Kidney (tissue), 14 donors: Measurements from ENCODE around the gene PRKCD. TPM values are rescaled to one million over a fixed set of nuclear protein-coding genes. Genes with fewer than 3 reads are reported as not detected.
A peak's percentile ranks its signal among the peaks of the same experiment; 100 is the strongest.

ENCODE experiments used
- DNase-seq, 5 donors: peaks; one replicate each; pipeline ENCODE4 v3.0.0-alpha.2; 2013 to 2020
- FAIRE-seq: peaks from 2 replicates; lab custom pipeline; 2012; peaks lifted over from hg19 to GRCh38; lab: Jason Lieb, UNC
- H3K27ac ChIP-seq, 2 donors: one replicate each; pipeline ENCODE4 v1.7.0; 2013; ENCODE audit warnings: low read depth in 2 of 2, low read length in 2 of 2, inconsistent platforms in 1 of 2
- H3K27me3 ChIP-seq: one replicate; pipeline ENCODE4 v1.7.1; 2013; ENCODE audit warnings: low read length, inconsistent platforms; ENCODE audit not compliant: control insufficient read depth, insufficient read depth
- H3K36me3 ChIP-seq, 3 donors: one replicate each; pipeline versions ENCODE4 v1.7.0 to v1.7.1; 2013; ENCODE audit warnings: low read length in 3 of 3, control low read depth in 1 of 3, inconsistent platforms in 1 of 3; ENCODE audit not compliant: insufficient read depth in 3 of 3, control insufficient read depth in 2 of 3
- H3K4me1 ChIP-seq, 3 donors: one replicate each; pipeline versions ENCODE4 v1.7.0 to v1.7.1; 2013; ENCODE audit warnings: low read length in 3 of 3, inconsistent platforms in 1 of 3, low read depth in 1 of 3; ENCODE audit not compliant: control insufficient read depth in 2 of 3, insufficient read depth in 2 of 3
- H3K4me3 ChIP-seq, 3 donors: one replicate each; pipeline versions ENCODE4 v1.7.0 to v1.8.1; 2013; ENCODE audit warnings: low read length in 3 of 3, control low read depth in 1 of 3, inconsistent platforms in 1 of 3
- H3K9ac ChIP-seq, 3 donors: one replicate each; pipeline versions ENCODE4 v1.7.0 to v1.7.1; 2013; ENCODE audit warnings: low read length in 3 of 3, control low read depth in 1 of 3, inconsistent platforms in 1 of 3
- H3K9me3 ChIP-seq, 3 donors: one replicate each; pipeline versions ENCODE4 v1.7.0 to v1.7.1; 2013; ENCODE audit warnings: low read length in 3 of 3, control low read depth in 1 of 3, inconsistent platforms in 1 of 3; ENCODE audit not compliant: control insufficient read depth in 2 of 3, insufficient read depth in 1 of 3
- intact Hi-C: fragments of 100-400 bp; cut with DNase I; formaldehyde crosslinking; loops from one replicate; pipeline ENCODE4 v1.11.1; 2022
- polyA plus RNA-seq: library from polyadenylated mRNA; stranded (reverse); fragments of 350-450 nt; fragmentation: Illumina TruSeq; extraction: RNeasy Lipid Tissue Mini Kit (QIAGEN cat#74804); gene quantifications from one replicate; pipeline ENCODE4 v1.2.3, GENCODE V29; 2014; ENCODE audit warnings: low read depth, low replicate concordance; ENCODE audit not compliant: insufficient read depth
- total RNA-seq: library from RNA; stranded (reverse); fragmentation: NEBNext Ultra II Directional; extraction: Animal tissue kit (Norgen Biotek cat#: 25700); gene quantifications from one replicate; pipeline ENCODE4 v1.2.1, GENCODE V29; 2021
- TF ChIP-seq, protein P1 (sequence below): IDR thresholded peaks from 3 replicates; pipeline ENCODE4 v1.5.1; 2012; ENCODE audit warnings: mild to moderate bottlenecking, moderate library complexity, borderline replicate concordance; ENCODE audit not compliant: insufficient read depth; ENCODE audit errors: extremely low read depth
- donor health status: control.
- donor health status: control.
- donor health status: control.
- donor health status: control.
- donor health status: control.
- donor health status: DM: yes; HTN: yes; CAD: no.
- donor health status: Normal renal cell carcinoma (clear cell type).

Gene PRKCD
- total and polyA plus RNA-seq, 2 donors from 2014 or later: 26.6 to 29.1 TPM

DNA sequence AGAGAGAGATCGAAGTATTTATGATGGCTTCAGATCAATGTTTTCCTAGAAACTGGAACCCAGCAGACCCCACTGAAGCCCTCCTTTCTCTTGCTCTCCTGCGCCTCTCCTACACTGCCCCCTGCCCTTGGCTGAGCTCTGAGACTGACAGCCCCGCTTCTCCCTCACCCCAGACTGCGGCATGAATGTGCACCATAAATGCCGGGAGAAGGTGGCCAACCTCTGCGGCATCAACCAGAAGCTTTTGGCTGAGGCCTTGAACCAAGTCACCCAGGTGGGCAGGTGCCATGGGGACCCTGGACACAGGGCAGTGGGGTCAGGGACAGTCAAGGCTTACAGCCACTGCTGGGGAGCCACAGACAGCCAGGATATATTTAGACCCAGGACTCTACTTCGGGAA is 23.7 kb downstream of the PRKCD start:
- intact Hi-C loops: no loop called here
- H3K27me3 ChIP-seq: no peaks in the 10 kb centered on the region
- no peak overlapping the region for H3K9ac ChIP-seq
- FAIRE-seq (no peak), DNase-seq (no peak)
- TF ChIP-seq, protein P1, sequence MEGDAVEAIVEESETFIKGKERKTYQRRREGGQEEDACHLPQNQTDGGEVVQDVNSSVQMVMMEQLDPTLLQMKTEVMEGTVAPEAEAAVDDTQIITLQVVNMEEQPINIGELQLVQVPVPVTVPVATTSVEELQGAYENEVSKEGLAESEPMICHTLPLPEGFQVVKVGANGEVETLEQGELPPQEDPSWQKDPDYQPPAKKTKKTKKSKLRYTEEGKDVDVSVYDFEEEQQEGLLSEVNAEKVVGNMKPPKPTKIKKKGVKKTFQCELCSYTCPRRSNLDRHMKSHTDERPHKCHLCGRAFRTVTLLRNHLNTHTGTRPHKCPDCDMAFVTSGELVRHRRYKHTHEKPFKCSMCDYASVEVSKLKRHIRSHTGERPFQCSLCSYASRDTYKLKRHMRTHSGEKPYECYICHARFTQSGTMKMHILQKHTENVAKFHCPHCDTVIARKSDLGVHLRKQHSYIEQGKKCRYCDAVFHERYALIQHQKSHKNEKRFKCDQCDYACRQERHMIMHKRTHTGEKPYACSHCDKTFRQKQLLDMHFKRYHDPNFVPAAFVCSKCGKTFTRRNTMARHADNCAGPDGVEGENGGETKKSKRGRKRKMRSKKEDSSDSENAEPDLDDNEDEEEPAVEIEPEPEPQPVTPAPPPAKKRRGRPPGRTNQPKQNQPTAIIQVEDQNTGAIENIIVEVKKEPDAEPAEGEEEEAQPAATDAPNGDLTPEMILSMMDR: no peak
- peaks cover 0 to 48% (median 31%) of the 10 kb centered on the region in 3 donors for H3K36me3 ChIP-seq
- no peaks in the 10 kb centered on the region for H3K4me1 ChIP-seq
- H3K9me3 ChIP-seq: no peaks in the 10 kb centered on the region
- no peak overlapping the region for H3K27ac ChIP-seq
- H3K4me3 ChIP-seq: no peak overlapping the region

DNA sequence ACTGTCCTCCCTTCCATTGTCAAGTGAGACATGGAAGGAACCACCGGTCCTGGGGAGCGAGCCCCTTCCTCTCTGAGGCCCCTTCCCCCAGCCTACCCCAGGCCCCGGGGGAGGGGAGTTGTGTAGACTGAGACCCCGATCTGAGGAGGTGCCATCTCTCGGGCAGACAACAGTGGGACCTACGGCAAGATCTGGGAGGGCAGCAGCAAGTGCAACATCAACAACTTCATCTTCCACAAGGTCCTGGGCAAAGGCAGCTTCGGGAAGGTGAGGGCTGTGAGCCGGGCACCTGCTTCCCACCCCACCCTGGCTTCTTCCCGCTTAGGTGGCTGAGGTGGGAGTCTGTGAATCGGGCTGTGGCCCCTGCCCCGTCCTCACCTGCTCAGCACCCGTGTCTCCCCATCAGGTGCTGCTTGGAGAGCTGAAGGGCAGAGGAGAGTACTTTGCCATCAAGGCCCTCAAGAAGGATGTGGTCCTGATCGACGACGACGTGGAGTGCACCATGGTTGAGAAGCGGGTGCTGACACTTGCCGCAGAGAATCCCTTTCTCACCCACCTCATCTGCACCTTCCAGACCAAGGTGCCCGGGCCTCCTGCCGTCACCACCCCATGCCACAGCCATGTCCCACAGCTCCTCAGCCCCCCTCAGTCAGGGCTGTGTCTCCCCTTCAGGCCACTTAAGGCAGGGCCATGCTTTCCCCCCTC is 24.9 kb downstream of the PRKCD start:
- DNase-seq (peak in 1 of 5 donors; percentile 54), FAIRE-seq (no peak)
- no peaks in the 10 kb centered on the region for H3K9me3 ChIP-seq
- TF ChIP-seq, protein P1: no peak
- intact Hi-C loops: no loop called here
- no peak overlapping the region for H3K27ac ChIP-seq
- no peak overlapping the region for H3K4me3 ChIP-seq
- H3K9ac ChIP-seq: no peak overlapping the region
- H3K27me3 ChIP-seq: no peaks in the 10 kb centered on the region
- peaks cover 3 to 49% (median 34%) of the 10 kb centered on the region in 3 donors for H3K36me3 ChIP-seq
- no peaks in the 10 kb centered on the region for H3K4me1 ChIP-seq

DNA sequence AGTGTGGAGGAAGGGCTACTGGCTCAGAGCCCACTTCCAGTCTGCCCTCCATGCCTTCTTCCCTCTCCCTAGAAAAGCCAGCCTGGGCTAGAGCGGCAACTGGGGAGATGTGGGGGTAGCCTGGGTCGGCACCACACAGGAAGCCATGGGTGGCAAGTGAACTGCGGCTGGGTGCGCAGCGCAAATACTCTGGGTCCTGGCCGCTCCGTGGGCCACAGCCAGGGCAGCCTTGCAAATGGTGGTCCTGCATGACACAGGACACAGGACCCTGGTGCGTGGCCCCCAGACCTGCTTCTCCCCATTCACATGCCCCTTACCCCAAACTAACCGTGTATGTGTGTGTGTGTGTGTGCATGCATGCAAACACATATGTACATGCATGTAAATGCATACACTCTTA is 25.7 kb downstream of the PRKCD start:
- TF ChIP-seq, protein P1: no peak
- Histone ChIP-seq H3K9me3 (no peaks in the 10 kb centered on the region), H3K4me1 (no peaks in the 10 kb centered on the region), H3K36me3 (peaks cover 3 to 44% (median 28%) of the 10 kb centered on the region in 3 donors), H3K4me3 (no peak overlapping the region), H3K9ac (no peak overlapping the region), H3K27ac (no peak overlapping the region), H3K27me3 (no peaks in the 10 kb centered on the region)
- intact Hi-C loops: no loop called here
- FAIRE-seq: no peak
- DNase-seq: peak in 1 of 5 donors; percentile 59
